Kidney epithelial cell (primary cell): ENCODE results near the gene ACOT6. TPM values are rescaled to one million over a fixed set of nuclear protein-coding genes. Genes with fewer than 3 reads are reported as not detected.
"Not testable (repeated sequence)": the region's sequence is repeated elsewhere in the genome, so short reads cannot be mapped to it uniquely, and the experiment has no call there.

ENCODE experiments used
- DNase-seq: peaks from one replicate; pipeline ENCODE4 v3.0.0-alpha.2; 2010; ENCODE audit warnings: low read depth
- H3K27me3 ChIP-seq: 2 replicates; pipeline ENCODE4 v1.6.0; 2011; ENCODE audit warnings: low read length; ENCODE audit not compliant: control insufficient read depth, insufficient read depth
- H3K36me3 ChIP-seq: 2 replicates; pipeline ENCODE4 v1.5.1; 2011; ENCODE audit warnings: low read length; ENCODE audit not compliant: control insufficient read depth, insufficient read depth
- H3K4me3 ChIP-seq: 2 replicates; pipeline ENCODE4 v1.5.1; 2011; ENCODE audit warnings: low read depth, mild to moderate bottlenecking, control low read depth, low read length
- total RNA-seq: library from RNA; depleted of rRNA; stranded (reverse); fragments of >200 nt; gene quantifications from 2 replicates; pipeline ENCODE4 v1.2.3, GENCODE V29; 2015
- TF ChIP-seq, protein P1 (sequence below): IDR thresholded peaks from 2 replicates; pipeline ENCODE4 v1.5.1; 2011; ENCODE audit warnings: mild to moderate bottlenecking, moderate library complexity, low read length, control low read depth, inconsistent platforms; ENCODE audit not compliant: insufficient read depth, poor library complexity, severe bottlenecking

Gene ACOT6
- total RNA-seq, 1 donor from 2014 or later: not detected

DNA sequence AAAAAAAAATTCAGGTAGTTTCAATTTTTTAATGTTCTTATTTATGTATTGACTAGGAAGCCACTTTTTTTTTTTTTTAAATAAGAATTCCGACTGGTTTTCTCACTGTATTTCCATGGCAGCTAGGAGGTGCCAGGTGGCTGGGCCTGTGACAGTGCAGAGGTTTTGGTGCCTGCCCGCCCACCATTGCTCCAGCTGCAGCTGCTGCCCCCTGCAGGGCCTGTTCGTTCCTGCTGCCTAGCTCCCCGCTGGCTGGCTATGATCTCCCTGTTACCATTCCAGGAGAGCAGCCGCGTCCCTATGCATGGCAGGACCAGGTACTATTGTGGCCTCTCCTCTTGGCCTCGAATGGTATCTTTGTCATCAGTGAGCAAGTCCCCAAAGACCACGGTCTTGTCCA is 41.4 kb upstream of the ACOT6 start:
- not testable (repeated sequence) for DNase-seq, H3K27me3 ChIP-seq, H3K36me3 ChIP-seq, H3K4me3 ChIP-seq
- TF ChIP-seq, protein P1, sequence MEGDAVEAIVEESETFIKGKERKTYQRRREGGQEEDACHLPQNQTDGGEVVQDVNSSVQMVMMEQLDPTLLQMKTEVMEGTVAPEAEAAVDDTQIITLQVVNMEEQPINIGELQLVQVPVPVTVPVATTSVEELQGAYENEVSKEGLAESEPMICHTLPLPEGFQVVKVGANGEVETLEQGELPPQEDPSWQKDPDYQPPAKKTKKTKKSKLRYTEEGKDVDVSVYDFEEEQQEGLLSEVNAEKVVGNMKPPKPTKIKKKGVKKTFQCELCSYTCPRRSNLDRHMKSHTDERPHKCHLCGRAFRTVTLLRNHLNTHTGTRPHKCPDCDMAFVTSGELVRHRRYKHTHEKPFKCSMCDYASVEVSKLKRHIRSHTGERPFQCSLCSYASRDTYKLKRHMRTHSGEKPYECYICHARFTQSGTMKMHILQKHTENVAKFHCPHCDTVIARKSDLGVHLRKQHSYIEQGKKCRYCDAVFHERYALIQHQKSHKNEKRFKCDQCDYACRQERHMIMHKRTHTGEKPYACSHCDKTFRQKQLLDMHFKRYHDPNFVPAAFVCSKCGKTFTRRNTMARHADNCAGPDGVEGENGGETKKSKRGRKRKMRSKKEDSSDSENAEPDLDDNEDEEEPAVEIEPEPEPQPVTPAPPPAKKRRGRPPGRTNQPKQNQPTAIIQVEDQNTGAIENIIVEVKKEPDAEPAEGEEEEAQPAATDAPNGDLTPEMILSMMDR: peak; percentile 52

DNA sequence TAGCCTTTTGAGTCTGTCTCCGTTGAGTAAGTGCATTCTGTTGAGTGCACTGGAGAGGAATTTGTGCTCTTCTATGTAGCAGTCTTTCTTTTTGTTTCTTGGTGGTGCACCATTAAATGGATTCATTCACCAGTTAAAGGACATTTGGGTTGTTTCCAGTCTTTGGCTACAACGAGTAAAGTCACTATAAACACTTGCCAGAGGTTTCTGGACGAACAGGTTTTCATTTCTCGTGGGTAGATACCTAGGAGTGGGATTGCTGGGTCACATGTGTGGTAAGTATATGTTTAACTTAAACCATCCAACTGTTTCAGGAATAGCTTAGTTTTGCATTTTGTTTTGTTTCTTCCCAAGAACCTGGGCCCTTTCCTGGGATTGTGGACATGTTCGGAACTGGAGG is 39.3 kb upstream of the ACOT6 start:
- not testable (repeated sequence) for H3K4me3 ChIP-seq, H3K36me3 ChIP-seq, H3K27me3 ChIP-seq, DNase-seq

DNA sequence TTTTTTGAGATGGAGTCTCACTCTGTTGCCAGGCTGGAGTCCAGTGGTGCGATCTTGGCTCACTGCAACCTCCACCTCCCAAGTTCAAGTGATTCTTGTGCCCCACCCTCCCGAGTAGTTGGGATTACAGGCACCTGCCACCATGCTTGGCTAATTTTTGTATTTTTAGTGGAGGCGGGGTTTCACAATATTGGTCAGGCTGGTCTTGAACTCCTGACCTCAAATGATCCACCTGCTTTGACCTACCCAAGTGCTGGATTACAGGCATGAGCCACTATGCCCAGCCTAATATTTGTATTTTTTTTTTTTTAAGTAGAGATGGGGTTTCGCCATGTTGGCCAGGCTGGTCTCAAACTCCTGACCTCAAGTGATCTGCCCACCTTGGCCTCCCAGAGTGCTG is 38.6 kb upstream of the ACOT6 start:
- H3K36me3 ChIP-seq, DNase-seq, H3K4me3 ChIP-seq, H3K27me3 ChIP-seq: not testable (repeated sequence)

DNA sequence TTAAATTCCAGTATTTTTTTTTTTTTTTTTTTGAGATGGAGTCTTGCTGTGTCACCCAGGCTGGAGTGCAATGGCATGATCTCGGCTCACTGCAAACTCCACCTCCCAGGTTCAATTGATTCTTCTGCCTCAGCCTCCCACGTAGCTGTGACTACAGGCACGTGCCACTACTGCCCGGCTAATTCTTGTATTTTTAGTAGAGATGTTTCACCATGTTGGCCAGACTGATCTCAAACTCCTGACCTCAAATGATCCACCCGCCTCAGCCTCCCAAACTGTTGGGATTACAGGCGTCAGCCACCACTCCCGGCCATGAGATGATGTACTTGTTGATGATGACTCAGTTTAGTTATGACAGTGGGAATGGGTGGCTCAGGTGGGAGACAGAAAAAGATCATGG is 38.1 kb upstream of the ACOT6 start:
- DNase-seq, H3K4me3 ChIP-seq, H3K27me3 ChIP-seq, H3K36me3 ChIP-seq: not testable (repeated sequence)

DNA sequence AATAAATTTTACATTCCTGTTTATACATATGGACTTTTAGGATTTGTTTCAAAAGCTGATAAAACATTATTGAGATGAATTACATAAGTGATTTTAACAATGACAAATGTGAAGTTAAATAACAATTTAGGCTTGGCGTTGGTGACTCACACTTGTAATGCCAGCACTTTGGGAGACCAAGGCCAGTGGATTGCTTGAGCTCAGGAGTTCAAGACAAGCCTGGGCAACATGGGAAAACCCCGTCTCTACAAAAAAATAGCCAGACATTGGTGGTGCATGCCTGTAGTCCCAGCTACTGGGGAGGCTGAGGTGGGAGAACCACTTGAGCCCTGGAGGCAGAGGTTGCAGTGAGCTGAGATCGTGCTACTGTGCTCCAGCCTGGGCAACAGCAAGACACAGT is 35.9 kb upstream of the ACOT6 start:
- Histone ChIP-seq H3K4me3 (no peak overlapping the region), H3K27me3 (no peaks in the 10 kb centered on the region), H3K36me3 (no peaks in the 10 kb centered on the region)
- no peak for DNase-seq
- TF ChIP-seq, protein P1: no peak

DNA sequence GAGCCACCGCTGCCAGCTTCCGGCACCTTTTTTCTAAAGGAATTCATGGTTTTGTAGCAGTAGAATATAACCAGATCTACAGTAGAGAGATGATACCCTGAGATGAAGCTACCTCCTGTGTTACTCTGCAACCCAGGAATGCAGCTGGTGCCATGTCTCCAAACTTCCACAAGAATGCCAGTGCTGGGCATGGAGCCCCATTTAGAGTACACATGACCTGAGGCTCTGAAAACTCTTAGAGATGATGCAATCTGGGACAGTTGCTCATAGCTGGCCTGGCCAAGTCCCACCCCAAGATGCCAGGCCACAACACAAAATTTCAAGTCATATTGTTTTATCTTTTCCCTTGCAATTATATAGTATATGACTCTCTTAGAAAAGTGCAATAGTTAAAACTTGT is 35.1 kb upstream of the ACOT6 start:
- H3K36me3 ChIP-seq, H3K27me3 ChIP-seq, H3K4me3 ChIP-seq, DNase-seq: not testable (repeated sequence)

DNA sequence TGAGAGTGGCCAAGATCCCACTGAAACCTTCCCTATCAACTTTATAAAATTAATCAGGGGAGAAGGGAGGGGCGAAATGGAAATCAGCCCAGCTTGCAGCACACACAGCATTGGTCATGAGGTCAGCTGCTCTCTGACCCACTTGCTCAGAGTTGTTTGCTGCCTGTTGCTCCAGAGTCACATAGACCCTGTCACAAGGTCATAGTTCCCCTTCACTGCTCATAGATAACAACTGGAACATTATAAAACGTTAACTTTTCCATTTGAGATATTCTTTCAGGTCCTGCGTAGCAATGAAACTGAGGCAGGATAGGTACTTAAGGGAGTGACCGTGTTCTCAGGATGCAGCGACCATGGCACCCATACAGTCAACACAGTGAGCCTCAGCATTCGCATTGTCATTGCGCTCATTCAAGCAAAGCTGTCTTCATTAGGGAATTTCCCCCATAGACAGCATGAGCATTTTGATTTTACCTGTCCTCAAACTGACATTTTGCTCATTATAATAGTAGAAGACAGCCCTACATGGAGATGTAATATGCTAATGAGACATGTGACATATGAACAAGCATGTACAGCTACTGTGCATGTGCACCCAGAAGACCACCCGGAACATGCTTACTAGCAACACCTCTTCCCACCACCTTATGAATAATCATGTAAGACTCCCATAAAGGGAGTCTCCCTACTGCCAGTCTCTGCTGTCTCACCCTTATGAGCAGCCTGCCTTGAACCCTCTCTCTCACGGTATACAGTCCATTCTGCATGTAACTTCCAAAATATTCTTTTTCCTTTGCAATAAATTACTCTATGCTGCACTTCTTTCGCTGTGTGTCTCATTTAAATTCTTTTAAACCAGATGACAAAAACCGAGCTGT is 30.0 kb upstream of the ACOT6 start:
- not testable (repeated sequence) for H3K36me3 ChIP-seq, H3K4me3 ChIP-seq, DNase-seq, H3K27me3 ChIP-seq

DNA sequence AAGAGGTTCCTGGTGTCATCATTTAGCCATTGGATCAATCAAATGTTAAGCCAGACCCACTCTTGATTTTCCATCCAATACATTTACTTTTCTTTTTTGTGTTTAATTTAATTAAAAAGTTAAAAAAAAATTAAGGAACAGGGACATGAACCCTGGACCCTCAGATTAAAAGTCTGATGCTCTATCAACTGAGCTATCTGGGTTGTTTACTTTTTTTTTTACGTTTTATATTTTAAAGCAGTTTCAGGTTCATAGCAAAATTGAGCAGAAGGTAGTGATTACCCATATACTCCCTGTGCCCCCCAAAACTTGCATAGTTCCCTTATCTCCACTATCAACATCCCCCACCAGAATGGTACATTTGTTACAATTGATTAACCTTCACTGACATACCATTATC is 23.6 kb upstream of the ACOT6 start:
- no peak for DNase-seq
- H3K4me3 ChIP-seq: no peak overlapping the region
- H3K27me3 ChIP-seq: no peaks in the 10 kb centered on the region
- TF ChIP-seq, protein P1: no peak
- no peaks in the 10 kb centered on the region for H3K36me3 ChIP-seq
